ENCODE data around the gene ARIH2.

The ARIH2 gene

GRCh38 chr3:48945432-48945831 is 26.8 kb downstream of the ARIH2 start:
- Histone ChIP-seq H3K9ac (ENCODE audit: low read depth, low read length) (no peak overlapping the region), H3K4me1 (ENCODE audit: insufficient read depth, low read length) (no peaks in the 10 kb centered on the region), H3K9me3 (ENCODE audit: control insufficient read depth, insufficient read depth, low read length) (no peaks in the 10 kb centered on the region), H3K36me3 (ENCODE audit: insufficient read depth, low read length) (peaks cover 13% of the 10 kb centered on the region; the same call in 1 of the 2 replicates)

GRCh38 chr3:48945891-48946549 is 27.4 kb downstream of the ARIH2 start:
- Histone ChIP-seq H3K9me3 (ENCODE audit: control insufficient read depth, insufficient read depth, low read length) (no peaks in the 10 kb centered on the region), H3K36me3 (ENCODE audit: insufficient read depth, low read length) (peaks cover 13% of the 10 kb centered on the region; the same call in 1 of the 2 replicates), H3K9ac (ENCODE audit: low read depth, low read length) (no peak overlapping the region), H3K4me1 (ENCODE audit: insufficient read depth, low read length) (no peaks in the 10 kb centered on the region)

- H3K4me1 ChIP-seq (ENCODE audit: insufficient read depth, low read length) = no peaks in the 10 kb centered on the region
These were observed 30.7 kb downstream of the ARIH2 start for GRCh38 chr3:48949376-48949717.

GRCh38 chr3:48950051-48950450 is 31.4 kb downstream of the ARIH2 start:
- Histone ChIP-seq H3K4me1 (ENCODE audit: insufficient read depth, low read length) (no peaks in the 10 kb centered on the region), H3K36me3 (ENCODE audit: insufficient read depth, low read length) (peaks cover 8% of the 10 kb centered on the region; the same call in 1 of the 2 replicates), H3K9me3 (ENCODE audit: control insufficient read depth, insufficient read depth, low read length) (no peaks in the 10 kb centered on the region), H3K9ac (ENCODE audit: low read depth, low read length) (no peak overlapping the region)

More at GRCh38 chr3:48949376-48949717, 30.7 kb downstream of the ARIH2 start:
- no peaks in the 10 kb centered on the region for H3K9me3 ChIP-seq (ENCODE audit: control insufficient read depth, insufficient read depth, low read length)
- no peak overlapping the region for H3K9ac ChIP-seq (ENCODE audit: low read depth, low read length)
- H3K36me3 ChIP-seq (ENCODE audit: insufficient read depth, low read length) = peaks cover 8% of the 10 kb centered on the region; the same call in 1 of the 2 replicates

GRCh38 chr3:48951764-48952163 is 33.1 kb downstream of the ARIH2 start:
- H3K9ac ChIP-seq (ENCODE audit: low read depth, low read length) = no peak overlapping the region
- no peaks in the 10 kb centered on the region; the same call in none of the 2 replicates for H3K36me3 ChIP-seq (ENCODE audit: insufficient read depth, low read length)
- H3K4me1 ChIP-seq (ENCODE audit: insufficient read depth, low read length) = no peaks in the 10 kb centered on the region
- H3K9me3 ChIP-seq (ENCODE audit: control insufficient read depth, insufficient read depth, low read length) = no peaks in the 10 kb centered on the region

- Histone ChIP-seq H3K9me3 (ENCODE audit: control insufficient read depth, insufficient read depth, low read length) (no peaks in the 10 kb centered on the region), H3K36me3 (ENCODE audit: insufficient read depth, low read length) (no peaks in the 10 kb centered on the region; the same call in none of the 2 replicates), H3K4me1 (ENCODE audit: insufficient read depth, low read length) (no peaks in the 10 kb centered on the region), H3K9ac (ENCODE audit: low read depth, low read length) (no peak overlapping the region)
These were observed 34.0 kb downstream of the ARIH2 start for GRCh38 chr3:48952510-48953118.

GRCh38 chr3:48957006-48957705 is 38.5 kb downstream of the ARIH2 start:
- no peak overlapping the region for H3K9ac ChIP-seq (ENCODE audit: low read depth, low read length)
- no peaks in the 10 kb centered on the region; the same call in none of the 2 replicates for H3K36me3 ChIP-seq (ENCODE audit: insufficient read depth, low read length)

GRCh38 chr3:48960841-48961413 is 42.3 kb downstream of the ARIH2 start:
- H3K4me1 ChIP-seq (ENCODE audit: insufficient read depth, low read length) = peaks cover 15% of the 10 kb centered on the region
- no peaks in the 10 kb centered on the region; the same call in 1 of the 2 replicates for H3K36me3 ChIP-seq (ENCODE audit: insufficient read depth, low read length)
- no peak overlapping the region for H3K9ac ChIP-seq (ENCODE audit: low read depth, low read length)
- no peaks in the 10 kb centered on the region for H3K9me3 ChIP-seq (ENCODE audit: control insufficient read depth, insufficient read depth, low read length)

More at GRCh38 chr3:48957006-48957705, 38.5 kb downstream of the ARIH2 start:
- Histone ChIP-seq H3K9me3 (ENCODE audit: control insufficient read depth, insufficient read depth, low read length) (no peaks in the 10 kb centered on the region), H3K4me1 (ENCODE audit: insufficient read depth, low read length) (peaks cover 3% of the 10 kb centered on the region; the same call in 1 of the 2 replicates)

GRCh38 chr3:48962340-48962739 is 43.7 kb downstream of the ARIH2 start:
- H3K36me3 ChIP-seq (ENCODE audit: insufficient read depth, low read length) = peaks cover 5% of the 10 kb centered on the region

GRCh38 chr3:48962939-48963338 is 44.3 kb downstream of the ARIH2 start:
- Histone ChIP-seq H3K9ac (ENCODE audit: low read depth, low read length) (no peak overlapping the region), H3K36me3 (ENCODE audit: insufficient read depth, low read length) (peaks cover 11% of the 10 kb centered on the region), H3K4me1 (ENCODE audit: insufficient read depth, low read length) (peaks cover 15% of the 10 kb centered on the region), H3K9me3 (ENCODE audit: control insufficient read depth, insufficient read depth, low read length) (no peaks in the 10 kb centered on the region)

More at GRCh38 chr3:48962340-48962739, 43.7 kb downstream of the ARIH2 start:
- Histone ChIP-seq H3K4me1 (ENCODE audit: insufficient read depth, low read length) (peaks cover 15% of the 10 kb centered on the region), H3K9ac (ENCODE audit: low read depth, low read length) (no peak overlapping the region), H3K9me3 (ENCODE audit: control insufficient read depth, insufficient read depth, low read length) (no peaks in the 10 kb centered on the region)

- peaks cover 11% of the 10 kb centered on the region for H3K36me3 ChIP-seq (ENCODE audit: insufficient read depth, low read length)
- peaks cover 15% of the 10 kb centered on the region for H3K4me1 ChIP-seq (ENCODE audit: insufficient read depth, low read length)
- H3K9ac ChIP-seq (ENCODE audit: low read depth, low read length) = no peak overlapping the region
- no peaks in the 10 kb centered on the region for H3K9me3 ChIP-seq (ENCODE audit: control insufficient read depth, insufficient read depth, low read length)
These were observed 44.9 kb downstream of the ARIH2 start for GRCh38 chr3:48963591-48963990.

GRCh38 chr3:48966367-48966766 is 47.7 kb downstream of the ARIH2 start:
- H3K4me1 ChIP-seq (ENCODE audit: insufficient read depth, low read length) = peaks cover 15% of the 10 kb centered on the region
- H3K9me3 ChIP-seq (ENCODE audit: control insufficient read depth, insufficient read depth, low read length) = no peaks in the 10 kb centered on the region
- H3K36me3 ChIP-seq (ENCODE audit: insufficient read depth, low read length) = peaks cover 26% of the 10 kb centered on the region
- H3K9ac ChIP-seq (ENCODE audit: low read depth, low read length) = no peak overlapping the region

- peaks cover 15% of the 10 kb centered on the region for H3K4me1 ChIP-seq (ENCODE audit: insufficient read depth, low read length)
- no peak overlapping the region for H3K9ac ChIP-seq (ENCODE audit: low read depth, low read length)
- H3K36me3 ChIP-seq (ENCODE audit: insufficient read depth, low read length) = peaks cover 32% of the 10 kb centered on the region
- H3K9me3 ChIP-seq (ENCODE audit: control insufficient read depth, insufficient read depth, low read length) = no peaks in the 10 kb centered on the region
These were observed 48.3 kb downstream of the ARIH2 start for GRCh38 chr3:48966876-48967361.

- no peaks in the 10 kb centered on the region for H3K4me1 ChIP-seq (ENCODE audit: insufficient read depth, low read length)
- H3K36me3 ChIP-seq (ENCODE audit: insufficient read depth, low read length) = peaks cover 51% of the 10 kb centered on the region
- H3K9ac ChIP-seq (ENCODE audit: low read depth, low read length) = no peak overlapping the region
- no peaks in the 10 kb centered on the region for H3K9me3 ChIP-seq (ENCODE audit: control insufficient read depth, insufficient read depth, low read length)
These were observed 51.9 kb downstream of the ARIH2 start for GRCh38 chr3:48970586-48970985.
